IMR-90 (cell line): Measurements from ENCODE around the gene CYP2J2. TPM values are rescaled to one million over a fixed set of nuclear protein-coding genes. Genes with fewer than 3 reads are reported as not detected.

Experiments
- ATAC-seq: fragments of 200-7000 bp; cut with Tn5 transposase; 2 replicates; pipeline ENCODE4 v1.9.1; 2020; ENCODE audit warnings: low read depth, mild to moderate bottlenecking, moderate library complexity
- BruUV-seq: library from RNA; stranded (reverse); fragments of 400-500 nt; replicated peaks from 2 replicates; lab custom pipeline; 2021; lab: Mats Ljungman, UMichigan
- CTCF ChIA-PET: fragments of 300-600 bp; formaldehyde crosslinking; extraction: SDS; loops from one replicate; lab custom pipeline; 2021; ENCODE audit warnings: antibody characterized with exemption; lab: Yijun Ruan, JAX
- POLR2A ChIA-PET: fragments of 300-600 bp; sonication (Branson Sonifier 250); formaldehyde crosslinking; loops from one replicate; lab custom pipeline; 2022; ENCODE audit warnings: antibody characterized with exemption; ENCODE audit not compliant: unreplicated experiment; lab: Charles Lee
- DNase-seq: peaks from one replicate; pipeline ENCODE4 v3.0.0; 2013
- H2AFZ ChIP-seq: replicated peaks from 2 replicates; pipeline ENCODE3; 2013; ENCODE audit warnings: low read length, mild to moderate bottlenecking; ENCODE audit not compliant: poor library complexity
- H2AK5ac ChIP-seq: 2 replicates; pipeline ENCODE4 v1.6.1; 2013; ENCODE audit warnings: low read depth, low read length, inconsistent platforms
- H2AK9ac ChIP-seq: replicated peaks from 2 replicates; pipeline ENCODE3; 2013; ENCODE audit warnings: mild to moderate bottlenecking, low read depth, low read length, moderate library complexity; ENCODE audit not compliant: poor library complexity
- H2BK120ac ChIP-seq: 2 replicates; pipeline ENCODE4 v1.6.1; 2013; ENCODE audit warnings: low read depth, low read length, inconsistent platforms
- H2BK15ac ChIP-seq: 3 replicates; pipeline ENCODE4 v1.6.1; 2013; ENCODE audit warnings: low read depth, low read length, inconsistent platforms
- H2BK20ac ChIP-seq: 2 replicates; pipeline ENCODE4 v1.6.1; 2013; ENCODE audit warnings: low read depth, mild to moderate bottlenecking, inconsistent platforms, low read length, moderate library complexity
- H2BK5ac ChIP-seq: 2 replicates; pipeline ENCODE4 v1.6.1; 2013; ENCODE audit warnings: mild to moderate bottlenecking, low read depth, low read length, inconsistent platforms; ENCODE audit not compliant: poor library complexity, severe bottlenecking
- H3K14ac ChIP-seq: replicated peaks from 2 replicates; pipeline ENCODE4 v1.6.1; 2013; ENCODE audit warnings: low read depth, low read length, inconsistent platforms
- H3K18ac ChIP-seq: 2 replicates; pipeline ENCODE4 v1.6.1; 2013; ENCODE audit warnings: low read depth, low read length, control low read depth
- H3K23ac ChIP-seq: 2 replicates; pipeline ENCODE4 v1.6.1; 2013; ENCODE audit warnings: low read depth, low read length, inconsistent platforms
- H3K27ac ChIP-seq: 2 replicates; pipeline ENCODE4 v1.5.1; 2013; ENCODE audit warnings: mild to moderate bottlenecking, control low read depth, low read length; ENCODE audit not compliant: insufficient read depth
- H3K27me3 ChIP-seq: 2 replicates; pipeline ENCODE4 v1.6.1; 2013; ENCODE audit warnings: low read length; ENCODE audit not compliant: control insufficient read depth, insufficient read depth
- H3K36me3 ChIP-seq: 2 replicates; pipeline ENCODE4 v1.6.1; 2013; ENCODE audit warnings: low read length, mixed read lengths; ENCODE audit not compliant: control insufficient read depth, insufficient read depth
- H3K4ac ChIP-seq: 2 replicates; pipeline ENCODE4 v1.6.1; 2013; ENCODE audit warnings: low read depth, low read length, inconsistent platforms
- H3K4me1 ChIP-seq: 2 replicates; pipeline ENCODE4 v1.6.1; 2013; ENCODE audit warnings: low read length, mixed read lengths; ENCODE audit not compliant: control insufficient read depth, insufficient read depth
- H3K4me2 ChIP-seq: 2 replicates; pipeline ENCODE4 v1.6.1; 2013; ENCODE audit warnings: low read depth, mild to moderate bottlenecking, control low read depth, low read length, moderate library complexity
- H3K4me3 ChIP-seq: 2 replicates; pipeline ENCODE4 v1.5.1; 2013; ENCODE audit warnings: low read depth, mild to moderate bottlenecking, control low read depth, low read length, moderate library complexity; ENCODE audit not compliant: insufficient read depth
- H3K56ac ChIP-seq: 2 replicates; pipeline ENCODE4 v1.6.1; 2013; ENCODE audit warnings: low read length, inconsistent platforms; ENCODE audit not compliant: insufficient read depth; ENCODE audit errors: extremely low read depth
- H3K79me1 ChIP-seq, 2 experiments: 2 replicates each; pipeline ENCODE4 v1.6.1; 2013; ENCODE audit warnings: low read length in 2 of 2, inconsistent platforms in 1 of 2, low read depth in 1 of 2
- H3K9ac ChIP-seq: 2 replicates; pipeline ENCODE4 v1.6.1; 2013; ENCODE audit warnings: low read depth, low read length, control low read depth
- H3K9me1 ChIP-seq: 2 replicates; pipeline ENCODE4 v1.6.1; 2013; ENCODE audit warnings: low read length, inconsistent platforms; ENCODE audit not compliant: insufficient read depth
- H3K9me3 ChIP-seq: 2 replicates; pipeline ENCODE4 v1.6.1; 2013; ENCODE audit warnings: low read length; ENCODE audit not compliant: control insufficient read depth, insufficient read depth
- H4K20me1 ChIP-seq: 2 replicates; pipeline ENCODE4 v1.6.1; 2013; ENCODE audit warnings: low read length, inconsistent platforms; ENCODE audit not compliant: insufficient read depth
- H4K5ac ChIP-seq: 2 replicates; pipeline ENCODE4 v1.6.1; 2013; ENCODE audit warnings: mild to moderate bottlenecking, low read depth, low read length, control low read depth
- H4K8ac ChIP-seq, 2 experiments: 2 replicates each; pipeline ENCODE4 v1.6.1; 2013; ENCODE audit warnings: low read depth in 2 of 2, low read length in 2 of 2, control low read depth in 1 of 2, inconsistent platforms in 1 of 2
- H4K91ac ChIP-seq: 2 replicates; pipeline ENCODE4 v1.6.1; 2013; ENCODE audit warnings: low read depth, low read length, inconsistent platforms; ENCODE audit not compliant: insufficient read depth
- CEBPB ChIP-seq: IDR thresholded peaks from 2 replicates; pipeline ENCODE4 v1.6.1; 2012; ENCODE audit warnings: low read depth, low read length, improper control_type of control experiment
- CHD1 ChIP-seq: IDR thresholded peaks from 2 replicates; pipeline ENCODE4 v1.6.1; 2012; ENCODE audit warnings: low read depth, low read length, improper control_type of control experiment
- ELK1 ChIP-seq: fragments of 150-350 bp; IDR thresholded peaks from 2 replicates; pipeline ENCODE4 v1.6.1; 2016; ENCODE audit warnings: low read depth, mild to moderate bottlenecking, low read length, moderate library complexity, borderline replicate concordance
- FOS ChIP-seq: fragments of 150-350 bp; IDR thresholded peaks from 2 replicates; pipeline ENCODE4 v1.6.1; 2016; ENCODE audit warnings: low read depth, low read length
- MAFK ChIP-seq: IDR thresholded peaks from 2 replicates; pipeline ENCODE4 v1.6.1; 2012; ENCODE audit warnings: low read depth, low read length, improper control_type of control experiment
- MAZ ChIP-seq: IDR thresholded peaks from 2 replicates; pipeline ENCODE4 v1.6.1; 2012; ENCODE audit warnings: low read depth, mild to moderate bottlenecking, low read length, improper control_type of control experiment, moderate library complexity, borderline replicate concordance
- MXI1 ChIP-seq: IDR thresholded peaks from 2 replicates; pipeline ENCODE4 v1.6.1; 2012; ENCODE audit warnings: low read depth, mild to moderate bottlenecking, low read length, moderate library complexity, borderline replicate concordance
- NFE2L2 ChIP-seq: fragments of 150-350 bp; IDR thresholded peaks from 2 replicates; pipeline ENCODE4 v1.6.1; 2016; ENCODE audit warnings: low read depth, mild to moderate bottlenecking, low read length
- RAD21 ChIP-seq: IDR thresholded peaks from 2 replicates; pipeline ENCODE4 v1.6.1; 2012; ENCODE audit warnings: low read length, improper control_type of control experiment
- RCOR1 ChIP-seq: IDR thresholded peaks from 2 replicates; pipeline ENCODE4 v1.6.1; 2012; ENCODE audit warnings: mild to moderate bottlenecking, low read length, improper control_type of control experiment; ENCODE audit not compliant: insufficient replicate concordance
- RFX5 ChIP-seq: IDR thresholded peaks from 2 replicates; pipeline ENCODE4 v1.8.0; 2012; ENCODE audit warnings: low read depth, mild to moderate bottlenecking, low read length, moderate library complexity
- SMC3 ChIP-seq: fragments of 150-350 bp; IDR thresholded peaks from 2 replicates; pipeline ENCODE4 v1.6.1; 2016; ENCODE audit warnings: low read depth, mild to moderate bottlenecking, antibody characterized with exemption, low read length, moderate library complexity
- USF2 ChIP-seq: fragments of 150-350 bp; IDR thresholded peaks from 2 replicates; pipeline ENCODE4 v1.6.1; 2017; ENCODE audit warnings: mild to moderate bottlenecking, antibody characterized with exemption, low read length, low read depth
- WGBS, 2 experiments: methylation state at CpG; one replicate each; pipeline versions ENCODE4 v1.1.5 to v1.1.7; 2013; ENCODE audit warnings: missing lambda C conversion rate in 2 of 2; ENCODE audit not compliant: insufficient read length in 1 of 2; ENCODE audit errors: extremely low coverage in 2 of 2; 5-methylcytosine and 5-hydroxymethylcytosine counted together
- dilution Hi-C: fragments of 300-500 bp; cut with HindIII; formaldehyde crosslinking; loops from one replicate; pipeline ENCODE4 v1.14.3; 2018; ENCODE audit warnings: low sequenced_read_pairs; ENCODE audit not compliant: unreplicated experiment
- in situ Hi-C: fragments of 300-500 bp; cut with MboI; formaldehyde crosslinking; loops from 3 replicates; pipeline ENCODE4 v1.14.3; 2019; ENCODE audit warnings: low sequenced_read_pairs, inconsistent platforms, mixed read lengths
- intact Hi-C: fragments of 100-400 bp; cut with micrococcal nuclease; formaldehyde crosslinking; loops from 2 replicates; pipeline ENCODE4 v1.10.0; 2022
- polyA plus RNA-seq, 3 experiments: library from polyadenylated mRNA; depleted of rRNA; stranded (reverse); fragments of >200 nt; gene quantifications; 2 replicates each; pipeline ENCODE4 v1.2.3, GENCODE V29; 2012; ENCODE audit warnings: low replicate concordance in 1 of 3
- total RNA-seq: library from RNA; depleted of rRNA; stranded (reverse); fragments of >200 nt; gene quantifications from 2 replicates; pipeline ENCODE4 v1.2.3, GENCODE V29; 2012
- TF ChIP-seq, protein P1 (sequence below): conservative IDR thresholded peaks from 2 replicates; pipeline ENCODE4 v1.5.1; 2012; ENCODE audit warnings: mild to moderate bottlenecking, low read depth, low read length, improper control_type of control experiment

CYP2J2 gene
- total and polyA plus RNA-seq, 2 of the 4 experiments (the other 2 are of a cell fraction), result 0.18 TPM; not detected in 1

GRCh38 chr1:59866462-59866861, 60.1 kb downstream of the CYP2J2 start:
- Histone ChIP-seq H4K20me1 (no peaks in the 10 kb centered on the region), H4K5ac (no peak overlapping the region), H3K79me1 (no peaks in the 10 kb centered on the region), H3K56ac (no peak overlapping the region), H3K23ac (no peak overlapping the region), H2BK5ac (no peak overlapping the region), H3K27me3 (no peaks in the 10 kb centered on the region; the same call in 1 of the 2 replicates), H2AK5ac (no peak overlapping the region), H3K9me3 (no peaks in the 10 kb centered on the region), H2AFZ (no peak overlapping the region), H3K27ac (no peak overlapping the region), H2BK15ac (no peak overlapping the region), H3K9ac (no peak overlapping the region), H2BK20ac (no peak overlapping the region), H3K4me3 (no peak overlapping the region), H3K9me1 (no peaks in the 10 kb centered on the region), H3K18ac (no peak overlapping the region), H3K4me1 (no peaks in the 10 kb centered on the region), H3K4ac (no peak overlapping the region), H2BK120ac (no peak overlapping the region), H4K8ac (no peak overlapping the region), H3K4me2 (no peak overlapping the region), H3K36me3 (no peaks in the 10 kb centered on the region), H2AK9ac (no peak overlapping the region), H3K14ac (no peak overlapping the region), H4K91ac (no peak overlapping the region)
- BruUV-seq, result no TSS peak
- in situ Hi-C loops (no loop called here), intact Hi-C loops (no loop called here), dilution Hi-C loops (no loop called here)
- ChIA-PET POLR2A (no interaction called here), CTCF (no interaction called here)
- DNase-seq, result no peak
- ATAC-seq, result no peak
- no CpG with 5 or more reads among the region's 2 CpGs for WGBS, 2 experiments
- TF ChIP-seq RAD21 (no peak), MXI1 (no peak), ELK1 (no peak), SMC3 (no peak), RFX5 (no peak), FOS (no peak), RCOR1 (no peak), USF2 (no peak), NFE2L2 (no peak), MAZ (no peak), MAFK (no peak), CHD1 (no peak), CEBPB (no peak)
- TF ChIP-seq, protein P1, sequence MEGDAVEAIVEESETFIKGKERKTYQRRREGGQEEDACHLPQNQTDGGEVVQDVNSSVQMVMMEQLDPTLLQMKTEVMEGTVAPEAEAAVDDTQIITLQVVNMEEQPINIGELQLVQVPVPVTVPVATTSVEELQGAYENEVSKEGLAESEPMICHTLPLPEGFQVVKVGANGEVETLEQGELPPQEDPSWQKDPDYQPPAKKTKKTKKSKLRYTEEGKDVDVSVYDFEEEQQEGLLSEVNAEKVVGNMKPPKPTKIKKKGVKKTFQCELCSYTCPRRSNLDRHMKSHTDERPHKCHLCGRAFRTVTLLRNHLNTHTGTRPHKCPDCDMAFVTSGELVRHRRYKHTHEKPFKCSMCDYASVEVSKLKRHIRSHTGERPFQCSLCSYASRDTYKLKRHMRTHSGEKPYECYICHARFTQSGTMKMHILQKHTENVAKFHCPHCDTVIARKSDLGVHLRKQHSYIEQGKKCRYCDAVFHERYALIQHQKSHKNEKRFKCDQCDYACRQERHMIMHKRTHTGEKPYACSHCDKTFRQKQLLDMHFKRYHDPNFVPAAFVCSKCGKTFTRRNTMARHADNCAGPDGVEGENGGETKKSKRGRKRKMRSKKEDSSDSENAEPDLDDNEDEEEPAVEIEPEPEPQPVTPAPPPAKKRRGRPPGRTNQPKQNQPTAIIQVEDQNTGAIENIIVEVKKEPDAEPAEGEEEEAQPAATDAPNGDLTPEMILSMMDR, result no peak
